ENCODE data around the gene PSD.

PSD gene

GRCh38 chr10:102452672-102453340, 34.2 kb upstream of the PSD start:
- Mint-ChIP-seq H3K4me3 (peak overlapping the region; percentile 26 to 57), H3K27ac (peak overlapping the region; percentile 84), H3K4me1 (peaks cover 16 to 32% of the 10 kb centered on the region in 2 donors), H3K27me3 (no peaks in the 10 kb centered on the region), H3K36me3 (peaks cover 7 to 25% of the 10 kb centered on the region in 2 donors), H3K9me3 (no peaks in the 10 kb centered on the region)
- peak in 1 of 2 donors; percentile 3 for ATAC-seq (replicated peaks)
- peak; percentile 11 for DNase-seq

DNA sequence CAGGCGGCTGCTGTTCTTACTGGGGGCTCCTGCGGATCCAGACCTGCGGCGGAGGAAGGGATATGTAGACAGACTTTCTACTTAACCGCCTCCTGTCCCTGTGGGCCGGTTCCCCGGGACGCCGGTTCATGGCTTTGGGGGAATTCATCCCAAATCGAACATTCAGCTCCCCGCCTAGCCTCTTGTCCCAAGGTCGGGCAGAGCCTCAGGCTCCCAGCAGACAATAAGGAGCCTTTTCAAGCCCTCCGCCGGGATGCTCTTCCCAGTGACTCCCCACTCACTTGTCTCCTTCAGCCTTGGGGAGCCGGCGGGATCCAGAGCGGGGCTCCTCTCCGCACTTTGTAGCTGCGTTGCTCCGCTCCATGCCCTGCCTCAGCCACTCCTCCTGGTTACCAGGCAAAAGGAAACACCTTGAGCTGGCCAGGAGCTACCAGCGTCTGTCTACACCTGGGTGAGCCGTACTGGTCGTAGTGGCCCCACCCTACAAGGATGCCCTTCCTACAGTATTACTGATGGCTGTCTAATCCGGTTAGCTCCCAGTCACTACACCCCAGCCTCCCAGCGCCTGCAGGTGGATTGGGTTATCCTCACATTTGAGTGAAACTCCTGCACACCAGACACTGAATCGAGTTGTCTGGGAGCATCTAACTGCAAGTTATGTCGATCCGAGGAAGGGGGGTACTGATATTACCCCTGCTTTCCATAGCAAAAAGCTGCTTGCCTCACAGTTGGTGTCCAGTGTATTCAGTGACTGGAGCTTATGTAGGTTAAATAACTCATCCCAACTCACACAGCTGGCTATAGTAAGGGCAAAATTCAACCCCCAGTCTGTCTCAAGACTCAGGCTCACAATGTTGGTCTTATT, 32.8 kb upstream of the PSD start, which contains the start of gene C10orf95:
Gene C10orf95, minus strand, starts transcription at position 439 of the 865 bp plus-strand sequence. CDS start 450 bp downstream, outside the sequence.
- DNase-seq = no peak
- no peak for ATAC-seq (replicated peaks)
- peaks cover 16 to 32% of the 10 kb centered on the region in 2 donors for H3K4me1 Mint-ChIP-seq
- no peaks in the 10 kb centered on the region for H3K9me3 Mint-ChIP-seq
- no peaks in the 10 kb centered on the region for H3K27me3 Mint-ChIP-seq
- H3K4me3 Mint-ChIP-seq = peak within 1 kb of the TSS; percentile 93 to 96
- peaks cover 7 to 20% of the 10 kb centered on the region in 2 donors for H3K36me3 Mint-ChIP-seq
- H3K27ac Mint-ChIP-seq = peak within 1 kb of the TSS; percentile 84

GRCh38 chr10:102450374-102451104, 32.0 kb upstream of the PSD start:
- DNase-seq = peak; percentile 89
- peak; percentile 85 for ATAC-seq (replicated peaks)
- Mint-ChIP-seq H3K4me3 (peak overlapping the region; percentile 93 to 96), H3K27ac (peak overlapping the region; percentile 96), H3K36me3 (peaks cover 5 to 20% of the 10 kb centered on the region in 2 donors), H3K4me1 (peaks cover 20 to 32% of the 10 kb centered on the region in 2 donors), H3K27me3 (no peaks in the 10 kb centered on the region), H3K9me3 (no peaks in the 10 kb centered on the region)

- peak overlapping the region; percentile 96 for H3K27ac Mint-ChIP-seq
- peaks cover 20 to 32% of the 10 kb centered on the region in 2 donors for H3K4me1 Mint-ChIP-seq
- peak overlapping the region; percentile 93 to 96 for H3K4me3 Mint-ChIP-seq
- no peak for ATAC-seq (replicated peaks)
- H3K27me3 Mint-ChIP-seq = no peaks in the 10 kb centered on the region
- H3K9me3 Mint-ChIP-seq = no peaks in the 10 kb centered on the region
- H3K36me3 Mint-ChIP-seq = peaks cover 5 to 17% of the 10 kb centered on the region in 2 donors
- DNase-seq = no peak
Observed at GRCh38 chr10:102450124-102450373, 31.5 kb upstream of the PSD start.

GRCh38 chr10:102449321-102450123, 30.9 kb upstream of the PSD start:
- H3K27ac Mint-ChIP-seq = peak overlapping the region; percentile 96
- peak overlapping the region; percentile 93 to 96 for H3K4me3 Mint-ChIP-seq
- H3K27me3 Mint-ChIP-seq = no peaks in the 10 kb centered on the region
- H3K9me3 Mint-ChIP-seq = no peaks in the 10 kb centered on the region
- DNase-seq = peak; percentile 79
- peaks cover 5 to 17% of the 10 kb centered on the region in 2 donors for H3K36me3 Mint-ChIP-seq
- peak; percentile 74 to 75 for ATAC-seq (replicated peaks)
- peaks cover 20 to 32% of the 10 kb centered on the region in 2 donors for H3K4me1 Mint-ChIP-seq

GRCh38 chr10:102444851-102445250, 26.3 kb upstream of the PSD start:
- H3K27ac Mint-ChIP-seq = no peak overlapping the region
- no peaks in the 10 kb centered on the region for H3K36me3 Mint-ChIP-seq

GRCh38 chr10:102438374-102438773, 19.8 kb upstream of the PSD start:
- DNase-seq (no peak), ATAC-seq (replicated peaks) (no peak)
- Mint-ChIP-seq H3K36me3 (peaks cover 0 to 3% of the 10 kb centered on the region in 2 donors), H3K4me1 (peaks cover 21 to 40% of the 10 kb centered on the region in 2 donors), H3K27ac (no peak overlapping the region), H3K9me3 (no peaks in the 10 kb centered on the region), H3K27me3 (no peaks in the 10 kb centered on the region), H3K4me3 (no peak overlapping the region)

More at GRCh38 chr10:102444851-102445250, 26.3 kb upstream of the PSD start:
- Mint-ChIP-seq H3K9me3 (no peaks in the 10 kb centered on the region), H3K4me3 (no peak overlapping the region), H3K27me3 (no peaks in the 10 kb centered on the region), H3K4me1 (peaks cover 10 to 15% of the 10 kb centered on the region in 2 donors)
- ATAC-seq (replicated peaks) = no peak
- no peak for DNase-seq

- peak overlapping the region; percentile 6 to 25 for H3K4me3 Mint-ChIP-seq
- H3K27me3 Mint-ChIP-seq = no peaks in the 10 kb centered on the region
- H3K4me1 Mint-ChIP-seq = peaks cover 24 to 45% of the 10 kb centered on the region in 2 donors
- no peak overlapping the region for H3K27ac Mint-ChIP-seq
- DNase-seq (no peak), ATAC-seq (replicated peaks) (no peak)
- no peaks in the 10 kb centered on the region for H3K9me3 Mint-ChIP-seq
- H3K36me3 Mint-ChIP-seq = peaks cover 0 to 3% of the 10 kb centered on the region in 2 donors
Observed at GRCh38 chr10:102437515-102437914, 18.9 kb upstream of the PSD start.

DNA sequence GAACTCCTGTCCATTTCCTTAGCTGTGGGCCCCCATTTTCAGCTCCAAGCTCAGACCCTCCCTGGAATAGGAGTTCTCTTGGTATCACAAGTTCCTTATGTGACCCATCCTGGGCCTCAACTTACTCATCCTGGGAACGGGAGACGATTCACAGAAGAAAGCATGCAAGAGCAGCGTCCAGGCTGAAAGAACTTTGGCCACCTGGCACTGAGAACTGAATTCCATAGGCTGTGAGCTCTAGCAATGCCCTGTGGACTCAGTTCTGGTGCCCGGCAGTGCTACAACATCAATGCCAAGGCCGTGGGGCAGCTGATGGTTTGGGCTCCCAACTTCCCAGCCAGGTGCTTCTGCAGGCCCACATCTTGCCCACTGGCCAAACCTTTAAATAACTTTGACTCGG, 17.7 kb upstream of the PSD start:
- H3K27ac Mint-ChIP-seq = peak overlapping the region; percentile 10
- no peaks in the 10 kb centered on the region for H3K9me3 Mint-ChIP-seq
- H3K27me3 Mint-ChIP-seq = no peaks in the 10 kb centered on the region
- ATAC-seq (replicated peaks) (no peak), DNase-seq (no peak)
- H3K4me3 Mint-ChIP-seq = peak overlapping the region; percentile 74 to 82
- peaks cover 4 to 7% of the 10 kb centered on the region in 2 donors for H3K36me3 Mint-ChIP-seq
- H3K4me1 Mint-ChIP-seq = peaks cover 30 to 52% of the 10 kb centered on the region in 2 donors

GRCh38 chr10:102435529-102436233, 17.1 kb upstream of the PSD start:
- peak; percentile 3 to 7 for ATAC-seq (replicated peaks)
- Mint-ChIP-seq H3K27me3 (no peaks in the 10 kb centered on the region), H3K9me3 (no peaks in the 10 kb centered on the region), H3K27ac (peak overlapping the region; percentile 10), H3K4me1 (peaks cover 30 to 49% of the 10 kb centered on the region in 2 donors), H3K36me3 (peaks cover 4 to 7% of the 10 kb centered on the region in 2 donors), H3K4me3 (peak overlapping the region; percentile 74 to 82)
- no peak for DNase-seq

DNA sequence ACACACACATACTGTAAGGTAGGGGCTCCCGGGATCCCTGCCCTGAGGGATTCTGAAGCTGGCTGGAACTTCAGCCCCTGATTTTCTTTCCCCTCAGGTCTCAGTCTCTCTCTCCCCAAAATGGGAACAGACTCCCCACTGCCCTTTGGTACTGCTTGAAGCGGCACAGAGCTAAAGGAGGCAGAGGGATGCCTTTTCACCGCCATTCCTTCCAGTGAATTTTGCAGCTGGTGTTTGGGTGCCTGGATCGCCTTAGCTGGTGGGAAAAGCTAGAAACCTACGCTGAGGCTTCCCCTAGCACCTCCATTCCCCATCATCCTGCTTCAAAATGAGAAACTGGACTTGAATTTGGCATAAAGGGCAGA, 16.5 kb upstream of the PSD start:
- Mint-ChIP-seq H3K9me3 (no peaks in the 10 kb centered on the region), H3K27me3 (no peaks in the 10 kb centered on the region), H3K4me3 (peak overlapping the region; percentile 74 to 82), H3K36me3 (peaks cover 7% of the 10 kb centered on the region in 2 donors), H3K27ac (peak overlapping the region; percentile 10), H3K4me1 (peaks cover 30 to 47% of the 10 kb centered on the region in 2 donors)
- DNase-seq (no peak), ATAC-seq (replicated peaks) (no peak)

GRCh38 chr10:102434394-102435132, 16.0 kb upstream of the PSD start:
- Mint-ChIP-seq H3K4me3 (peak overlapping the region; percentile 5 to 82), H3K27ac (peak overlapping the region; percentile 10), H3K27me3 (no peaks in the 10 kb centered on the region), H3K36me3 (peaks cover 7% of the 10 kb centered on the region in 2 donors), H3K4me1 (peaks cover 30 to 47% of the 10 kb centered on the region in 2 donors), H3K9me3 (no peaks in the 10 kb centered on the region)
- ATAC-seq (replicated peaks) (no peak), DNase-seq (no peak)
